ENCODE results near the gene EEF1AKMT3. TPM values are rescaled to one million over a fixed set of nuclear protein-coding genes. Genes with fewer than 3 reads are reported as not detected.

The EEF1AKMT3 gene
- total RNA-seq, 2 donors from 2014 or later: 1.9 to 3.6 TPM

DNA sequence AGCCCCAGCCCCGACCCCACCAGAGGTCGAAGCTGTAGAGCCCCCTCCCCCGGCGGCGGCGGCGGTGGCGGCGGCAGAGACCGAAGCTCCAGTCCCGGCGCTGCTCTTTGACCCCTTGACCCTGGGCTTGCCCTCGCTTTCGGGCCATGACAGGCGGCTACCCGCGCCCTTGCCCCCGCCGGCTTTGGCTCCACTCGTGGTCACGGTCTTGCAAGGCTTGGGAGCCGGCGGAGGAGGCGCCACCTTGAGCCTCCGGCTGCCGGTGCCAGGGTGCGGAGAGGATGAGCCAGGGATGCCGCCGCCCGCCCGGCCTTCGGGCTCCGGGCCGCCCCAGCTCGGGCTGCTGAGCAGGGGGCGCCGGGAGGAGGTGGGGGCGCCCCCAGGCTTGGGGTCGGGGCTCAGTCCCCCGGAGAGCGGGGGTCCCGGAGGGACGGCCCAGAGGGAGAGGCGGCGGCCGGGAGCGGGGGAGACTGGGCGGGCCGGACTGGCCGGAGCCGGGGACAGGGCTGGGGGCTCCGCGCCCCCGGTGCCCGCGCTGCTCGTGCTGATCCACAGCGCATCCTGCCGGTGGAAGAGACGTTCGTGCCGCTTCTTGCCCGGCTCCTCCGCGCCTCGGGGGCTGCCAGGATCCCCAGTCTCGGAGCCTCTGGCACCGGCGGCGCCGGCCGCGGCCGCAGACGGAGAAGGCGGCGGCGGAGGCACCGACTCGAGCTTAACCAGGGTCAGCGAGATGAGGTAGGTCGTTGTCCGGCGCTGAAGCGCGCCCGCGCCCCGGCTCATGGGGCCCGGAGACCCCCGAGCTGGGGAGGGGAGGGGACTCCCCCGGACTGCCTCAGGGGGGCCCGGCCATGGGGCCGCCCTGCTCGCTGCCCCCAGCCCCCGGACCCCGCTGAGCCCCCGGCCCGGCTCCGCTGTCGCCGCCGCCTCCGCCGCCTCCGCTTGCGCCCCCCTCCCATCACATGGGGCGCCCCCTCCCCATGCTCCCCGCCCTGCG, 34.6 kb upstream of the EEF1AKMT3 start:
- Histone ChIP-seq H3K36me3 (no peaks in the 10 kb centered on the region), H3K4me1 (peaks cover 0 to 41% of the 10 kb centered on the region in 2 donors), H3K27me3 (peaks cover 16 to 29% of the 10 kb centered on the region in 2 donors), H3K27ac (peak overlapping the region; percentile 23 to 33), H3K9me3 (no peaks in the 10 kb centered on the region), H3K4me3 (peak overlapping the region; percentile 34 to 49)
- TF ChIP-seq, protein P1, sequence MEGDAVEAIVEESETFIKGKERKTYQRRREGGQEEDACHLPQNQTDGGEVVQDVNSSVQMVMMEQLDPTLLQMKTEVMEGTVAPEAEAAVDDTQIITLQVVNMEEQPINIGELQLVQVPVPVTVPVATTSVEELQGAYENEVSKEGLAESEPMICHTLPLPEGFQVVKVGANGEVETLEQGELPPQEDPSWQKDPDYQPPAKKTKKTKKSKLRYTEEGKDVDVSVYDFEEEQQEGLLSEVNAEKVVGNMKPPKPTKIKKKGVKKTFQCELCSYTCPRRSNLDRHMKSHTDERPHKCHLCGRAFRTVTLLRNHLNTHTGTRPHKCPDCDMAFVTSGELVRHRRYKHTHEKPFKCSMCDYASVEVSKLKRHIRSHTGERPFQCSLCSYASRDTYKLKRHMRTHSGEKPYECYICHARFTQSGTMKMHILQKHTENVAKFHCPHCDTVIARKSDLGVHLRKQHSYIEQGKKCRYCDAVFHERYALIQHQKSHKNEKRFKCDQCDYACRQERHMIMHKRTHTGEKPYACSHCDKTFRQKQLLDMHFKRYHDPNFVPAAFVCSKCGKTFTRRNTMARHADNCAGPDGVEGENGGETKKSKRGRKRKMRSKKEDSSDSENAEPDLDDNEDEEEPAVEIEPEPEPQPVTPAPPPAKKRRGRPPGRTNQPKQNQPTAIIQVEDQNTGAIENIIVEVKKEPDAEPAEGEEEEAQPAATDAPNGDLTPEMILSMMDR (IDR thresholded peaks at IDR 0.05): peak in 1 of 2 donors; percentile 49
- DNase-seq (ENCODE audit: low spot score): no peak

GRCh38 chr12:57738661-57739237, 33.7 kb upstream of the EEF1AKMT3 start, which contains the start of gene AGAP2:
TSS of gene AGAP2 (minus strand) at chr12:57738742. CDS start at chr12:57738246, 496 bp downstream.
- Histone ChIP-seq H3K27ac (peak within 1 kb of the TSS; percentile 23 to 33), H3K27me3 (peaks cover 16 to 29% of the 10 kb centered on the region in 2 donors), H3K9me3 (no peaks in the 10 kb centered on the region), H3K36me3 (no peaks in the 10 kb centered on the region), H3K4me3 (peak within 1 kb of the TSS; percentile 34 to 49), H3K4me1 (peaks cover 0 to 41% of the 10 kb centered on the region in 2 donors)
- TF ChIP-seq, protein P1 (IDR thresholded peaks at IDR 0.05): no peak
- no peak for DNase-seq (ENCODE audit: low spot score)

DNA sequence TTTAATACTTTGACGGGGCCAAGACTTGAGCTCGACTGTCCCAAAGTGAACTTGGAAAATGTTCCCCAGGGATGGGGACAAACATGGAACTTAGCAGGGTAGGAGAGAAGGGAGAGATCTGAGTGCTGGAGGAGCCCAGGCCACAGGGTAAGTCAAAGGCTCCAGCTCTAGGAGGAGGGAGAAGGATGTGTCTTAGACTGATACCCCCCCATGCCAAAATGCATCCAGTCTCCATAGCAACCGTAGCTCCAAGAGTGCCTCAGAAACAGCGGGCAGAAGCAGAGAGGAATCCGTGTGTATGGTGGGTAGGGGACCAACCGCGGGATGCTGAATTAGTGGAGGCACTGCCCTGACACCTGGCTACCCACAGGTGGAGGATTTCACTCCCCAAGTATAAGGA, 33.0 kb upstream of the EEF1AKMT3 start:
- Histone ChIP-seq H3K36me3 (no peaks in the 10 kb centered on the region), H3K4me1 (peaks cover 0 to 47% of the 10 kb centered on the region in 2 donors), H3K4me3 (no peak overlapping the region), H3K9me3 (no peaks in the 10 kb centered on the region), H3K27me3 (peaks cover 16 to 29% of the 10 kb centered on the region in 2 donors), H3K27ac (no peak overlapping the region)
- no peak for DNase-seq (ENCODE audit: low spot score)
- TF ChIP-seq, protein P1 (IDR thresholded peaks at IDR 0.05): no peak

GRCh38 chr12:57739914-57740538, 32.4 kb upstream of the EEF1AKMT3 start:
- no peaks in the 10 kb centered on the region for H3K36me3 ChIP-seq
- H3K9me3 ChIP-seq: no peaks in the 10 kb centered on the region
- H3K27me3 ChIP-seq: peaks cover 16 to 29% of the 10 kb centered on the region in 2 donors
- H3K4me1 ChIP-seq: peaks cover 0 to 48% of the 10 kb centered on the region in 2 donors
- DNase-seq (ENCODE audit: low spot score): no peak
- TF ChIP-seq, protein P1 (IDR thresholded peaks at IDR 0.05): no peak
- H3K4me3 ChIP-seq: no peak overlapping the region
- no peak overlapping the region for H3K27ac ChIP-seq

DNA sequence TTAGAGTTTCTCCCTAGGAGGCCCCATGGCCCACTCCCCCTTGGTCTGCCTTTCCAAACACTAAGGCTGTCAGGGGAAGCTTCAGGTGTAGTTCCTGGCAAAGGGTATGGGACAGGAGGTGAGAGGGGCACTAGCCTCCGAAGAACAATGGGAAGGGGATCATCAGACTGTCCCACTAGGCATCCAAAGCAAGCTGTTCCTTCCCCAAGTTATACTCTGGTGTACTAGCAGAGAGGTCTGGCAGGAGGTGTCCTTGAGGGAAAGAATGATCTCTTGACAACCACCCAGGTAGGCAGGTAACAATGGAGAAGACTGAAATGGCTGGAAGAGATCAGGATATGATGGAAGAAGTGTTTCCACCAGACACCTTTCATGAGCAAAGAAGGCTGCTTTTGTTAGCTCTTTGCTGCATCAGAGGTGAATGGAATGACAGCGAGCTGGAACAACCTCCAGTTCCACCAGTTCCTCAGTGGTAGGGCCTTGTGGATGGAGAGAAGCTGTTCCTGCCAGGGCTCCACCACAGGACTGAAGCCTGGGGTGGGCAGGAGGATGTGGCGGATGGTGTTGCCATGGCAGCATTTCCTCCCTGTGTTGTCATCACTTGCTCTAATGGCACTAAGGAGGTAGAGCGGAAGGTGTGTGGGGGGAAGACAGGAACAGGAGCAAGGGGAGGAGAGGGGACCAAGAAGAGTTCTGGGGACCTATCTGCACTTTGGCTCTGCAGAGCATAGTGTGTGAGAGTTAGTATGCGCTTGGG, 31.6 kb upstream of the EEF1AKMT3 start:
- TF ChIP-seq, protein P1 (IDR thresholded peaks at IDR 0.05): no peak
- Histone ChIP-seq H3K4me3 (no peak overlapping the region), H3K27ac (no peak overlapping the region), H3K36me3 (no peaks in the 10 kb centered on the region), H3K27me3 (peaks cover 11 to 29% of the 10 kb centered on the region in 2 donors), H3K9me3 (no peaks in the 10 kb centered on the region), H3K4me1 (peaks cover 0 to 46% of the 10 kb centered on the region in 2 donors)
- DNase-seq (ENCODE audit: low spot score): no peak

Data from right atrium auricular region (tissue), 2 donors.